ENCODE data around the gene CFAP126.

The CFAP126 gene

DNA sequence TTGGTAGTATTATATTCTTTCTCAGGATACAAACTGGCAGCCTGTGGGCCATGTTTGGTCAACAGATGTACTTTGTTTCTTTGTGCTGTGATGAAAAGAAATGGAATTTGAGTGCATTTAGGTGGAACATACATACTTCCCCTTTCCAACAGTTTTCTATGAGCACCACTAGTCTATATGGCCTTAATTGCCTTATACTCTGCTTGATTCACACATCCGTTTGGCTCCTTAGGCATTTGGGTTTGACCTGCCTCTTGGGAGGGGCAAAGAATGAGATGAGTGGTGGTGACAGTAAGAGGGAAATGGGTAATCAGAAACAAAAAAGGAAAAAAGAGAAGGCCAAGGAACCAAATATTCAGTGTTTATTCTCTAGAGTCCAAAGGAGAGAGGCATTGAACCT lies 17.0 kb downstream of the CFAP126 start:
- Histone ChIP-seq H3K9me3 (ENCODE audit: insufficient read depth, low read length) (no peaks in the 10 kb centered on the region), H4K20me1 (ENCODE audit: insufficient read depth, low read length) (no peaks in the 10 kb centered on the region), H3K36me3 (replicated peaks; ENCODE audit: low read depth, low read length) (peaks cover 7% of the 10 kb centered on the region), H3K9ac (ENCODE audit: low read length) (no peak overlapping the region), H3K27me3 (ENCODE audit: low read depth, low read length) (no peaks in the 10 kb centered on the region), H3K4me3 (ENCODE audit: low read length) (no peak overlapping the region), H2AFZ (ENCODE audit: low read depth, low read length) (no peak overlapping the region), H3K4me1 (ENCODE audit: low read length) (no peaks in the 10 kb centered on the region), H3K27ac (ENCODE audit: low read length) (no peak overlapping the region), H3K79me2 (ENCODE audit: low read length) (no peaks in the 10 kb centered on the region), H3K4me2 (ENCODE audit: low read length) (no peak overlapping the region)
- TF ChIP-seq EZH2phosphoT487 (IDR thresholded peaks at IDR 0.05; ENCODE audit: low read depth), result no peak
- TF ChIP-seq, protein P1, sequence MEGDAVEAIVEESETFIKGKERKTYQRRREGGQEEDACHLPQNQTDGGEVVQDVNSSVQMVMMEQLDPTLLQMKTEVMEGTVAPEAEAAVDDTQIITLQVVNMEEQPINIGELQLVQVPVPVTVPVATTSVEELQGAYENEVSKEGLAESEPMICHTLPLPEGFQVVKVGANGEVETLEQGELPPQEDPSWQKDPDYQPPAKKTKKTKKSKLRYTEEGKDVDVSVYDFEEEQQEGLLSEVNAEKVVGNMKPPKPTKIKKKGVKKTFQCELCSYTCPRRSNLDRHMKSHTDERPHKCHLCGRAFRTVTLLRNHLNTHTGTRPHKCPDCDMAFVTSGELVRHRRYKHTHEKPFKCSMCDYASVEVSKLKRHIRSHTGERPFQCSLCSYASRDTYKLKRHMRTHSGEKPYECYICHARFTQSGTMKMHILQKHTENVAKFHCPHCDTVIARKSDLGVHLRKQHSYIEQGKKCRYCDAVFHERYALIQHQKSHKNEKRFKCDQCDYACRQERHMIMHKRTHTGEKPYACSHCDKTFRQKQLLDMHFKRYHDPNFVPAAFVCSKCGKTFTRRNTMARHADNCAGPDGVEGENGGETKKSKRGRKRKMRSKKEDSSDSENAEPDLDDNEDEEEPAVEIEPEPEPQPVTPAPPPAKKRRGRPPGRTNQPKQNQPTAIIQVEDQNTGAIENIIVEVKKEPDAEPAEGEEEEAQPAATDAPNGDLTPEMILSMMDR (IDR thresholded peaks at IDR 0.05; ENCODE audit: low read depth, low read length), result no peak

DNA sequence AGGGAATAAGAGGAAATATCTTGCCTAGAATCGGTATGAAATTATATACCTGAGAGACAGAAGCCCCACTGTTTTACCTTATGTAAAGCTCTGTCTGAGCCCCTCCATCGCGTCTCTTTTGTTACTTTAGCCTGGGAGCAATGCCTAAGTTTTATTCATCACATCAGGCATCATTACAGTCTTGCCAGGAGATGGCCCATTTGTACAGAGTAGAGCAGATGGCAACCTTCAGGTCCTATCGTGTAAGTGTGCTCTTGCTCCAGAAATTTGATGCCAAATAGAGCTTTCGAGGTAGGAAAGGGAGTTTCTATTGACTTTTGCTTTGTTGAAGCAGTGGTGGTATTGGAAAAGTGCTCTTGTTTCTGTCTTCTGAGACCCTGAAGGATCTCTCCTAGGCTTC lies 24.9 kb downstream of the CFAP126 start:
- Histone ChIP-seq H2AFZ (ENCODE audit: low read depth, low read length) (no peak overlapping the region), H3K27me3 (ENCODE audit: low read depth, low read length) (no peaks in the 10 kb centered on the region), H3K4me1 (ENCODE audit: low read length) (no peaks in the 10 kb centered on the region), H3K27ac (ENCODE audit: low read length) (no peak overlapping the region), H3K4me3 (ENCODE audit: low read length) (no peak overlapping the region), H3K9me3 (ENCODE audit: insufficient read depth, low read length) (no peaks in the 10 kb centered on the region), H4K20me1 (ENCODE audit: insufficient read depth, low read length) (no peaks in the 10 kb centered on the region), H3K36me3 (replicated peaks; ENCODE audit: low read depth, low read length) (peaks cover 22% of the 10 kb centered on the region), H3K79me2 (ENCODE audit: low read length) (no peaks in the 10 kb centered on the region), H3K4me2 (ENCODE audit: low read length) (no peak overlapping the region), H3K9ac (ENCODE audit: low read length) (no peak overlapping the region)
- TF ChIP-seq, protein P1 (IDR thresholded peaks at IDR 0.05; ENCODE audit: low read depth, low read length), result no peak
- no peak for TF ChIP-seq EZH2phosphoT487 (IDR thresholded peaks at IDR 0.05; ENCODE audit: low read depth)

DNA sequence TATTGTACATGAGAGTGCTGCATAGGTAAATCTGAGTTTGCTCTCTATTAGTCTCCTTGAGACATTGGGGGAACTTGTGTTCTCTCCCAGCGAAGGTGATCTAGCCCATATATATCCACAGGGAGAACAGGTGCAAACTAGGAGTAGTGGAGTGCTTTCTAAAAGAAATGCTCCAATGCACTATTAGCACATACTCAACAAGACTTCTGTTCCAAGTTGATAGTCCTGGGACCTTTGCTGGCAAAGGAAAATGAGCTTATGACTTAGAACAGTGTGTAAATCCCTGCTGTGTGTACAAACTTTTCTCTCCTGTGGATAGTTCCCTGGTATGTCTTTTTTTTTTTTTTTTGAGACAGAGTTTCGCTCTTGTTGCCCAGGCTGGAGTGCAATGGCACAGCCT lies 25.5 kb downstream of the CFAP126 start:
- Histone ChIP-seq H3K4me1 (ENCODE audit: low read length) (no peaks in the 10 kb centered on the region), H3K79me2 (ENCODE audit: low read length) (no peaks in the 10 kb centered on the region), H3K4me3 (ENCODE audit: low read length) (no peak overlapping the region), H3K27ac (ENCODE audit: low read length) (no peak overlapping the region), H3K4me2 (ENCODE audit: low read length) (no peak overlapping the region), H3K9ac (ENCODE audit: low read length) (no peak overlapping the region), H3K27me3 (ENCODE audit: low read depth, low read length) (no peaks in the 10 kb centered on the region), H4K20me1 (ENCODE audit: insufficient read depth, low read length) (no peaks in the 10 kb centered on the region), H3K9me3 (ENCODE audit: insufficient read depth, low read length) (no peaks in the 10 kb centered on the region), H3K36me3 (replicated peaks; ENCODE audit: low read depth, low read length) (peaks cover 22% of the 10 kb centered on the region), H2AFZ (ENCODE audit: low read depth, low read length) (no peak overlapping the region)
- TF ChIP-seq EZH2phosphoT487 (IDR thresholded peaks at IDR 0.05; ENCODE audit: low read depth), result no peak
- TF ChIP-seq, protein P1 (IDR thresholded peaks at IDR 0.05; ENCODE audit: low read depth, low read length), result no peak

DNA sequence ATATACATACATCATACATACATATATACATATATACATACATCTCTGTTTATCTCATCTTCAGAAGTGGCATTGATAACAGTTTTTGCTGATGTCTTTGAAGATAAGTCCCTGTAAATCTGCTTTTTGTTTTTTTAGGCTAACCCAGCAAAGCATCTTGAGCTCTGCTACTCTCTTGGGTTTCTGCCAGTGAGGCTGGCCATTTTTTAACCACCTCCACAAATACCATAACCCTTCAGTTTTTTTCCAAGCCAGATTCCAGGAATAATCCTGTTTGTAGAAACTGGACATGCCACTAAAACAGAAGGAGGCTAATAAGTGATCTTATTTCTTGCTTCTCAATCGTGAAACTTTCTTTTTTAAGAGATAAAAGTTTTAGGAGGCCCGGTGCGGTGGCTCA lies 31.9 kb downstream of the CFAP126 start:
- no peaks in the 10 kb centered on the region for H3K4me1 ChIP-seq (ENCODE audit: low read length)
- no peak overlapping the region for H3K27ac ChIP-seq (ENCODE audit: low read length)
- peaks cover 24% of the 10 kb centered on the region for H3K36me3 ChIP-seq (replicated peaks; ENCODE audit: low read depth, low read length)
- no peaks in the 10 kb centered on the region for H4K20me1 ChIP-seq (ENCODE audit: insufficient read depth, low read length)
- no peak overlapping the region for H3K9ac ChIP-seq (ENCODE audit: low read length)
- no peak overlapping the region for H3K4me3 ChIP-seq (ENCODE audit: low read length)
- no peaks in the 10 kb centered on the region for H3K27me3 ChIP-seq (ENCODE audit: low read depth, low read length)
- H2AFZ ChIP-seq (ENCODE audit: low read depth, low read length), result no peak overlapping the region
- no peaks in the 10 kb centered on the region for H3K79me2 ChIP-seq (ENCODE audit: low read length)
- H3K4me2 ChIP-seq (ENCODE audit: low read length), result no peak overlapping the region
- no peak for TF ChIP-seq EZH2phosphoT487 (IDR thresholded peaks at IDR 0.05; ENCODE audit: low read depth)
- TF ChIP-seq, protein P1 (IDR thresholded peaks at IDR 0.05; ENCODE audit: low read depth, low read length), result no peak
- H3K9me3 ChIP-seq (ENCODE audit: insufficient read depth, low read length), result no peaks in the 10 kb centered on the region
